ENCODE data around the gene TCAF1. TPM values are rescaled to one million over a fixed set of nuclear protein-coding genes. Genes with fewer than 3 reads are reported as not detected.
"Not testable (repeated sequence)": the region's sequence is repeated elsewhere in the genome, so short reads cannot be mapped to it uniquely, and the experiment has no call there.

Gene TCAF1
- polyA plus RNA-seq, 4 donors, result 74.8 to 85.9 (median 78.6) TPM

DNA sequence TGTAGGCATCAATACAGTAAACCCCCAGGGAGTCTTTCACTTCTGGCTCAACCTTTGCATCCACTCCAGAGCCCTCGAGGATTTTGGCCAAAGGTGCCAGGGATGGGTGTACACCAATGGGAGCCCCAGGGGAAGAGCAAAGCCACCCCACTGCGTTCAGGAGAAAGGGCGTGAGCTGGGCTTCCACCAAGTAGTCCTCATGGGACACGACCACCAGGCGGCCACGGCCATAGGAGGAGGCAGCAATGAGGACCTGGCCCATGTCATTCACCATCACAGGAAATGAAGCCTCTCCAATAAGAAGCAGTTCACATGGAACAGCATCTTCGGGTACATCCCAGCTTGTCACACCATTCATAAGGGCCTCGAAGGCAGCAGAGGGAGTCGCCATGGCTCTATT lies 25.8 kb downstream of the TCAF1 start:
- no peak for DNase-seq (ENCODE audit: low read depth in 4 of 4, low spot score in 3 of 4)

DNA sequence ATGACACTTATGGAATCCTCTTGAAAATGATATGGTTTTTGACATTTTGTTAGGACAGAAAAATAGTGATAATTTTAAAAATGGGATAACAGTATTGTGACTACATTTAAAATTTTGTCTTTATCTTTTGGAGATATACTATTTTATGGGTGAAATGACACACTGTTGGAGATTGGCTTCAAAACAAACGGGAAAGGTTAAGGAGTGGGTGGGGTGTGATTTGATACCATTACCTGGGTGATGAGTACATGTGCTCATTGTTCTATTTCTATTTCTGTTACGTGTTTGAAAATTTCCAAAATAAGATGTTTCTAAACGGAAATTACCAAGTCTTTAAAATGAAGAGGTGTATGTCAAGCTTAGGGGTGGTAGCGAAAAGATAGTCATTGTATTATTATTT lies 28.7 kb downstream of the TCAF1 start:
- not testable (repeated sequence) for DNase-seq (ENCODE audit: low read depth in 4 of 4, low spot score in 3 of 4)

DNA sequence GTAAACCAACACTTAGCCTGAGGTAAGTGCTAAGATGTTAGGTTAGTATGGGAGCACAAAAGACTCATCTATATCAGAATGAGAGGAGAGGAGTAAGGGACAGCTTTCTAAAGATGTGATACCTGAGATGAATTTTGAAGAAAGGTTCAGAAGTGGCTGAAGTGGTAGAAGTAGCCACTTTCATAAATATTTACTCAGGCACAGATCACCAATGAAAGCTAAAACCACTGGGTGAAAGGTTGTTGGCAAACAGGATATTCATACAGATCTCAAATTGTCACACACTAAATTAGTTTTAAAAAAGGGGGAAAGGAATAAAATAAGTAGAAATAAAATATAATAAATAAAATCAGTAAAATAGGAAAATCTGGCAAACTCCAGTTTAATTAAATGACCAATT lies 30.4 kb downstream of the TCAF1 start:
- DNase-seq (ENCODE audit: low read depth in 4 of 4, low spot score in 3 of 4), result not testable (repeated sequence)

DNA sequence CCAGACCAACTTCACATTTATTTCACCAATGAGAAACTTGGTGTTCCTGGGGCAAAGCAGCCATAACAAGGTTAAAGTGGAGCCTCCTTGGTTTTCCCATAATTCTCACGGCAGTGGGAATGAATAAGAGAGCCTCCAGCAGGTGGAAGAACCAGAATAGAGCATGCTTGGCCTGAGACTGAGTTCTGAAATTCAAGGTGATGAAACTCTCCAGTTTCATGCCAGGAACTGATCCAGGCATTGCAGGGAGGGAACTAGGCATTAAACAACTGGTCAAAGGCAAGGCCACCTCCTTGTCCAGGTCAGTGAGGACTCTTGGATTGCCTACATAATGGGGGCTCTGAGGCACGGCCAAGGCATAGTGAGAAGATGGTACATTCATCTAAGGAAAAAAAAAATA lies 44.0 kb downstream of the TCAF1 start:
- DNase-seq (ENCODE audit: low read depth in 4 of 4, low spot score in 3 of 4), result not testable (repeated sequence)

DNA sequence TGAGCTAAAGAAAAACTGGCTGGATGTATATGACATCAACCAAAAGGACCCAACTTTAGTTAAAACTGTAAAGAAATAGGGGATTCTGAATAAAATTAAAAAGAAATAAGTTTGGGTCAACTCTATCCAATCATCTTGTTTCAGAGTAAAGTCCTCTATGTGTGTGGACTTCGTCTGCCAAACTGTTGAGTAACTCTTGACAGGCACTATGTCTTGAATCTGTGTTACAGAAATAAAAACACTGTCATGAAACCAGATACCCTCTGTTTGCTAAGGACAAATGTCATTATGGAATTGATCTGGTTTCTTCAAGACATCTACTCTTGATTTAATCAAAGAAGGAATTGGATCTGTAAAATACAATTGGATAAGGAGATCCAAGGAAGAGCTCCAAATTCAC lies 46.5 kb downstream of the TCAF1 start:
- not testable (repeated sequence) for DNase-seq (ENCODE audit: low read depth in 4 of 4, low spot score in 3 of 4)

DNA sequence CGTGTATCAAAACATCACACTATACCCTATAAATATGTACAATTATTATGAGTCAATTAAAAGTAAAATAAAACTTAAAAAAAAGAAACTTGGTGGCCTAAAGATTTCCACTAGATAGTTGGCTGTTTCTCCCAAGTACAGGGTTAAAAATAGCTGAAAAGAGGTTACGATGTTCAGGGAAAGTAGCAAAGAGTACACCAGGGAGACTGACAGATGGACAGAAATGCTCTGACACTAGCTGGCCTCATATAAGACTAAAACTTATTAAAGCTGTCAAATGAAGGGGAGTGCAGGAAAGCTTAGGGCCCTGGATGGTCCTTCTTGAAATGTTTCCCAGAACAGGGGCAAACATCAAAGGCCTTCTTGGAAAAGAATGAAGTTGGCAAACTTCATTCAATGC lies 51.3 kb downstream of the TCAF1 start:
- no peak for DNase-seq (ENCODE audit: low read depth in 4 of 4, low spot score in 3 of 4)

DNA sequence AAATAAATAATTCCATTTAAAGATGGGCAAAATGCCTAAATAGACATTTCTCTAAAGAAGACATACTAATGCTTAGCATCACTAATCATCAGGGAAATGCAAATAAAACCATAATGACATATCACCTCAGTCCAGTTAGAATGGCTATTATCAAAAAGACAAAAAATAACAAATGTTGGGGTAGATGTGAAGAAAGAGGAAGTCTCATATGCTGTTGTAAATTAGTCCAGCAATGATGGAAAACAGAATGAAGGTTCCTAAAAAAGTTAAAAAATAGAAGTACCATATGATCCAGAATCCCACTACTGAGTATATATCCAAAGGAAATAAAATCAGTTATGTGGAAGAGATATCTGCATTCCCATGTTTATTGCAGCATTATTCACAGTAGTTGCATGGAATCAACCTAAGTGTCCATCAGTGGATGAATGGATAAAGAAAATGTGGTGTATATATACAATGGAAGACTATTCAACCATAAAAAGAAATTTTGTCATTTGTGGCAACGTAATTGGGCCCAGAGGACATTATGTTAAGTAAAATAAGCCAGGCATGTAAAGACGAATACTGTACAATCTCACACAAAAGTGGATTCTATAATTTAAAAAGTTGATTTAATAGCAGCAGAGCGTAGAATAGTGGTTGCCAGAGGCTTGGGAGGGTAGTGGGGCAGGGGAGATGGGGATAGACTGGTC lies 52.0 kb downstream of the TCAF1 start:
- no peak for DNase-seq (ENCODE audit: low read depth in 4 of 4, low spot score in 3 of 4)

DNA sequence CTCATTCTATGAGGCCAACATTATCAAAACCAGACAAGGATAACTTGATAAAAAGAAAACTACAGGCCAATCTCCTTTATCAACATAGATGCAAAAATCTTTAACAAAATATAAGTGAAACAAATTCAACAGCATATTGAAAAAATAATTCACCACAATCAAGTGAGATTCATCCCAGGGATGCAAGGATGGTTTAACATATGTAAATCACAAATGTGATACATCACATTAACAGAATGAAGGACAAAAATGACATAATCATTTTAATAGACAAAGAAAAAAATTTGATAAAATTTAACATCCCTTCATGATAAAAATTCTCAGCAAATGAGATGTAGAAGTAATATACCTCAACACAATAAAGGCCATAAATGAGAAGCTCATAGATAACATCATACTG lies 53.8 kb downstream of the TCAF1 start:
- DNase-seq (ENCODE audit: low read depth in 4 of 4, low spot score in 3 of 4), result no peak

DNA sequence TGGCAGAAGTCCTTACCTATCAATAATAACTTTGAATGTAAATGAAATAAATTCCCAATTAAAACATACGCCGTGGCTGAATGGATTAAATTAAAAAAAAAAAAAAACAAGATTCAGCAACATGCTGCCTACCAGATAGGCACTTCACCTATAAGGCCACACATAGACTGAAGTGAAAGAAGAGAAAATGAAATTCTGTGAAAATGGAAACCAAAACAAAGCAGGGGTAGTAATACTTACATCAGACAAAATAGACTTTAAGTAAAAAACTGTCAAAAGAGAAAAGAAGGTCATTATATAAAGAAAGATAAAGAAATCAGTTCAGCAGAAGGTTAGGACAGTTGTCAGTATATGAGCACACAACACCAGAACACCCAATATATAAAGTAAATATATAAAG lies 55.3 kb downstream of the TCAF1 start:
- DNase-seq (ENCODE audit: low read depth in 4 of 4, low spot score in 3 of 4), result no peak

DNA sequence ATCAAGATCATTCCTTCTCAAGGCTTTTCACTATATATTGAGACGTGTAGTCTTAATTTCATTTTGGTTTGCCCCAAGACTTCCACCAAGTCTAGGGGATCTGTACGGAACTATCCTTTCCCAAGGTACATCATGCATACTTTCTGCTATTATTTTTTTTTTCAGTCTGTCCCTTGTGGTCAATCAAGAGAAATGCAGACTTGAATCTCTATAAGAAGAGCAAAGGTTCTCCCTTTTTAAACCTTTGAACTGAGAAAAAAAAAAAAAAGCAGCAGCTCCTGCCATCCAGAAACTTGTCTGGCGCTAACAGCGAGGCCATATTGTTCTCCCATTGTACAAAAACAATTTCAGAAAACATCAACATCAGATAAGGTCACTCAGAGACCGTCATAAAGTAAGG lies 60.3 kb downstream of the TCAF1 start:
- DNase-seq (ENCODE audit: low read depth in 4 of 4, low spot score in 3 of 4), result not testable (repeated sequence)

DNA sequence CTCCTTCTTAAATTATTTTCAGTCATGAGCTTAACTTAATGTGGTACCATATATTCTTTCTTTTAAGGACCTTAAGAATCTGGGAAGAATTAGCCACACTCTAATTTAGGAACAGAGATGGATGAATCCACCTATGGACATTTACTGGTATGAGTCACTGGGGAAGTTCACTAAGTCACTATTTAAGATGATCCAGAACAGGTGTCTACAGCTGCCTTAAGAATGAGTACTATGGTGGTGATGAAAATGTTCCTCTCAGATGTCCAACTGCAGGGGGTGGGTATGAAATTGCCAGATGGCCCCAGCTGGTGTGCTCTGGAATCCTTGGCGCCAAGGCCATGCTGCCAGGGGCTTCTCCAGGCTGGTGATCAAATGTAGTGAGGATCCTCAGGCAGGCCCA lies 61.9 kb downstream of the TCAF1 start:
- DNase-seq (ENCODE audit: low read depth in 4 of 4, low spot score in 3 of 4), result not testable (repeated sequence)

DNA sequence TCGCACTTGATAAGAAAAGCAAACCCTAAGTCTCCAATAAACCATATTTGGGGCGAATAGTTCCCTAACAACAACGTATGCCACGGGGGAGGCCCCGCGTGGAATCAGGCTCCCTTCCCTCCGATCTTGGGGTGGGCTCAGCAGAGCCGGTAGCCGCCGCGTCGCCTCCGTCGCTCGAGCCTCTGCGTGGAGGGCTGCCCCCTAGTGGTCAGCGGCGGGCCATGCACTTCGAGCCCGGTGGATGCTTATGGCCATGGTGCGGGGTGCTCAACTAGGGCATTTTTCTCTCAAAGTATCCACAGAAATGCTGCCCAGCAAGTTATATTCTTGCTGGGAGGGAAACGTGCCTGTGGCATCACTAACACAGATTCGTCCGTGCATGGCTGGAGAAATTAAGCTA lies 64.8 kb downstream of the TCAF1 start:
- DNase-seq (ENCODE audit: low read depth in 4 of 4, low spot score in 3 of 4), result not testable (repeated sequence)

DNA sequence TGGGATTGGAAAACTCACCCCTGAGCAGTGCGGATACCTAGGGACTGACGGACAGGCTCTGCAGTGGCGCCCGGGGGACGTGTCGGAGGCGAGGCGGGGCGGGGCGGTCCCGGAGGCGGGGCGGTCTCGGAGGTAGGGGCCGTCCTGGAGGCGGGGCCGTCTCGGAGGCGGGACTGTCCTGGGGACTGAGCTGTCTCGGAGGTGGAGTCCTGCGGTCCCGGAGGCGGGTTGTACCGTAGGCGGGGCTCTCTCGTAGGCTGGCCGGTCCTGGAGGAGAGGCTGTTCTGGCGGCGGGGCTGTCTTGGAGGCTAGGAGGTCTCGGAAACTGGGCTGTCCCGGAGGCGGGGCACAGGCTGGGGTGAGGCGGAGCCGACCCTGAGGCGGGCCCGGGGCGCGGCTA lies 65.4 kb downstream of the TCAF1 start:
- not testable (repeated sequence) for DNase-seq (ENCODE audit: low read depth in 4 of 4, low spot score in 3 of 4)

DNA sequence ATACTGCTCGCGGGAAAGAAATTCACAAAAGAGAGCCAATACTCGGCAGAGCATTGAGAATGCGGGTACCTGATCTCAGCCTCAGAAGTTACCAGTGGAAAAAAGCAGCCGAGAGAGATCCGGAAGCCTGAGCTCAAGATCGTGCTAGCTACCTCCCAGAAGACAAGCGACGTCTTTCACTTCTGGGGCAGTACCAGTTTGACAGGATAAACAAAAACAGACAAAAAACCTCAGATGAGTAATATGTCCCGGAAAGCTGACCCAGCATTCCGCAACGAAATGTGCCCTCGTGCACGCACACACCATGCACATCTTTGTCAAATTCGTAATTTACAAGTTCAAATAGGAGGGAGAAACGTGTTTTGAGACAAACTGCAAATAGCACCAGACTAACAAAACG lies 65.9 kb downstream of the TCAF1 start:
- not testable (repeated sequence) for DNase-seq (ENCODE audit: low read depth in 4 of 4, low spot score in 3 of 4)

DNA sequence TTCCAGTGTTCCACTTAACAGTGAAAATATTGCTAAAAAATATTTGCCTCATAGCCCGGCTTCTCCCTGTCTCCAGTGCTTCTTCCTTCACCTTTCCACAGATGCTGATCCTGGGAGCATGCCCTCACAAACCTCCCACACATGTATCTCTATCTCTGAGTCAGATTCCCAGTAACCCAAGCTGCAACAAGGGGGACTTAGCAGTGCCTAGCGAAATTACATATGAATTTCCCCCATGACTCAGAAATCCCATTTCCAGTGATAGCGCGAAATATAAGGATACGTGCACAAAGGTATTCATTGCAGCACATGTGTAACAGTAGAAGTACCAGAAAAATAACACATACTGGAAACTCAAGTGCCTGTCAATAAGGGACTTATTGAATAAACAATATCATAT lies 75.4 kb downstream of the TCAF1 start:
- not testable (repeated sequence) for DNase-seq (ENCODE audit: low read depth in 4 of 4, low spot score in 3 of 4)

DNA sequence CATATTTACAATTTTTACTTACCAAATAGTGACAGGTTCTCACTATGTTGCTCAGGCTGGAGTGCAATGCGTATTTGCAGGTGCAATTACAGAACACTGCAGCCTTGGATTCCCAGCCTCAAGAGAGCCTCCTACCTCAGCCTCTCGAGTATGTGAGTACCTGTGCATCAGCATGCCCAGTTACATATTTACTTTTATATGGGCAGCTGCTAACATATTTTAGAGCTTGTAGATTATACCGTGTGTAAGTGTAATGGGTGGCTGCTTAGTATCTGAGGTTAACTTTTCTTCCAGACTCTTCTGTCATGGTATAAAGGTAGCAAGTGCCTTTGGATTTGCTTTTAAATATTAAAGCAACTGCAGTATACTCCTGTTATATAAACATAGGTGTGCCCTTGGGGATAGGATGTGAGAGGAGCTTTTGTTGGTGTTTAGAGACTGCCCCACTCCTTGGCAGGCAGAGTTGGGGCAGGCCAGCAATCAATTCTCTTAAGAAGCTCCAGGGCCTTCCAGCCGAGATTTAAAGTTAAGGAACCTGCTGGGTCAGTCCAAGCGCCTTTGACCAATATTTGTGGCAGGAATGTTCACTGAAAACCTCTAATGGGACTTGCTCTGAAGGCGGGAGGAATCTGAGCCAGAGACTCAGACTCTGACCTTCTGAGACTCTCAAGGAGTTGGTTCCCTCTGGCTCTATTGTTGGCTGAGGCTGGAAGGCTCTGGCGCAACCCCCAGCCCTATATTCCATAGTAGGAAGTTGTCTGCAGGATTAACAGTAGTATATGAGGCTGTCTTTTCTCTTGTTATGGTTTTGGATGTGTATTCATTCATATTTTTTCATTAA lies 77.5 kb downstream of the TCAF1 start:
- not testable (repeated sequence) for DNase-seq (ENCODE audit: low read depth in 4 of 4, low spot score in 3 of 4)

DNA sequence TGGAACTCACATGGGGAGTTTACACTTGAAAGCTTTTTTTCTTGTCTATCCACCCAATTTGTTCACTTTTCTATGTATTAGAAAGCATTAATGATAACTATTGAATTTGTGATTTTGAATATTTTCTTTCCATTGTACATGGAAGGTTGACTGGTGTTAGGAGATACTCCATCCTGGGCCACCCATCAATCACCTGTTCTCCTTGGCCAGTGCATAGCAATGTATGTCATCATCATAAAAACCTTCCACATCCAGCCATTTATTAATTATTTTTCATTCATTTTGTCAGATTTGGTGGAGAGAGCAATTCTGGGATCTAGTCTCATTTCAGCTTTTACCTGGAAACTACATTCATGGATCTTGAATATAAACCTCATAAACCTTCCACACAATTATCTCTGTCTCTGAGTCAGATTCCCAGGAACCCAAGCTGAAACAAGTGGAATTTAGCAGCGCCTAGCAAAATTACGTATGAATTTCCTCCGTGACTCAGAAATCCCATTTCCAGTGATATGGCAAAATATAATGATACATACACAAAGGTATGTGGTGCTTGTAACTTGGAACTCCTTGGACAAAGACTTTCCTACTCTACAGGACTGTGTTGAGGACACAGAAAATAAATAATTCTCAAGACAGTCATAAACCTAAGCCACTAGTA lies 78.2 kb downstream of the TCAF1 start:
- DNase-seq (ENCODE audit: low read depth in 4 of 4, low spot score in 3 of 4), result not testable (repeated sequence)

DNA sequence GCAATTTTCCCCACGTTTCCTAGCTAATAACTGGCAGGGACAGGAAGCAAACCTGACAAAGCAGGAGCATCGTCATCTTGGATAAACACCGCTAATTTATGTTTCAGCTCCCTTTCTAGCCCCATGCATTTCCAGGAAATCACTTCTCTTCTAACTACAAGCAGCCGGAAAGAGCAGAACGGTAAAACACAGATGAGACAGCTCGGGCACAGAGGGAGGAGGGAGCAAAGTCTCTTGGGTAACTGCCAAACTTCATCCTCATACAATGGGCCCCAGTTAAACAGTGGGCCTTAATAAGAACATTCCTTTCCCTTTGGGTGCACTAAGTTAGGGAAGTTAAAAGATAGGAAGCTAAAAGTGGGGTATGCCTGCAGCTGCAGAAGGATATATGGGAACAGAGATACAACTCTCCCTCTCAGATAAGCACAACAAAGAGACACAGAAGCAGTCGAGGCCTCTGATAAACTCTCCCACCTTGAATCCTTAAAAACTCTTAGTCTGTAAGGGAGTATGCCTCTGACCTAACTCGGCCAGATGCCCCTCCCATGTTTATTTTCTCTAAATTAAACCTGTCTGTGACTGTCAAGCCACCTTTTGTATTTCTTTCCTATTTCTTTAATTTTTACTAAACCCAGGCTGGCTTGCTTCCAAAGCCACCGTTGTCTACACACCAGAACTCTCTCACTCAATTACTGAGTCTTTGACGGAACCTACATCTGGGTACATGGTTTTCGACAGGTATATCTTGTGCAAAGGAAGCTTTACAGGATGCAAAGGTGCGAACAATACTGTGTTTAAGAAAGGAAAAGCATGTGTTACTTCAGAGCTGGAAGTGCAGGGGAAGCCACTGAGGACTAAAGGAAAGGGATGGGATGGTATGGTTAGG lies 80.3 kb downstream of the TCAF1 start:
- not testable (repeated sequence) for DNase-seq (ENCODE audit: low read depth in 4 of 4, low spot score in 3 of 4)

DNA sequence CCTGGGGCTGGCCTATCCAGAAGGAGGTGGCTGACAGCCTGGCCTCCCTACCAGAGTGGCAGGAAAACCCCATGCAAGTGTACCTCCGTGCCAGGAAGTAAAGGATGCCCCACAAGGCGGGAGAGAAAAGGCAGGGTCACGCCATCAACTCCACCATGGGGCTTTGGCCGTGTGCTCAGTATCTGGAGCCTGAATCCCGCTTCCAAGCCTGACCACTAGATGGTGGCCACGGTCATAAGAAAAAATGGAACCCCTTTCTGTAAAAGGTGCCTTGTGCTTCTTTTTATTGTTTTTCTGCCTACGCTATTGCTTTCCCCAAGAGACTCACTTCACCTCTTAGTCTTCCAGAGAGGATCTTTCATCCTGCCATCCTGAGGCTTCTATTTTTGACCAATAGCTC lies 84.1 kb downstream of the TCAF1 start:
- not testable (repeated sequence) for DNase-seq (ENCODE audit: low read depth in 4 of 4, low spot score in 3 of 4)

DNA sequence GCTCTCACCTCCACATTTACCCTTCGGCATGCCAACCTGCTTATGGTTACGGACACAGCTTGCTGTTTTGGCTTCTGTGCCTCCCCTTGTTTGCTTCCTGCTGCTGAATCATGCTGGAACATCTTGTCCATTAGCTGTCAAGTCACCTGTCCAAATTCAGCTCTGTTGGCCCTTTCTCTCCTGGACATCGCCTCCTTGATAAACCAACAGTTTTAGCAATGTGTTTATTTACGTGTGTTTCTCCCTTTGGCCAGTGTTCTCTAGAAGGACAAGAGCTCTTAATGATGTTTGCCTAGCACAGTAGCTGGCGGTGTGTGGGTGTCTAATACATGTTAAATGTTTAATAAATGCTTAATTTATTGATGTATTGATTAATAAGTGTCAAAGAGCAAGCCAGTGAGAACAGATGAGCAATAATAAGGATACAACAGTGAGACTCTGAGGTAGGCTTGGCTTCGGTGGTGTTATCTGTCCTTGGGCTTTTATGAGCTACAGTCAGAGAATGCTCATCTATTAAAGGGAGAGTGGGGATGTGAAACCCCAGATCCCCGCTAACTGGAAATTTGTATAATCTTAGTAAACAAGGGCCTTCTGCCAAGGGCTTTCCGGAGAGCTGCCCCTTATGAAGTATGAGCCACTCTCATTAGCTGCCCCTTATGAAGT lies 85.4 kb downstream of the TCAF1 start:
- not testable (repeated sequence) for DNase-seq (ENCODE audit: low read depth in 4 of 4, low spot score in 3 of 4)
